Right kidney (tissue), 1 donor: ENCODE results near the gene ACD.

ENCODE experiments used
- DNase-seq: peaks from one replicate; pipeline ENCODE4 v3.0.0-alpha.2; 2016

ACD gene

DNA sequence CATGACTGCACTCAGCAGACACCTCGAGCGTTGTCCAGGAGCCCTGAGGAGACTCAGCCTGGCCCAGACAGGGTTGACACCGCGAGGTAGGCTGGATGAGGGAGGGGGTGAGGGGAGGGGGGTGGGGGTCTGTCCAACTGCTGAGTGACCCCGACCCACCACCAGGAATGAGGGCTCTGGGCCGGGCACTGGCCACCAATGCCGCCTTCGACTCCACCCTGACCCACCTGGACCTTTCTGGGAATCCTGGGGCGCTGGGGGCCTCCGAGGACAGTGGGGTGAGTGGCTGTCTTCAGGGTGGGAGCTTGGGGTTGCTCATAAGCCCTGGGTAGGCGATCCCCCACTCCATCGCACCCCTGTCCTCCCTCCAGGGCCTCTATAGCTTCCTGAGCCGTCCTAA is 12.4 kb downstream of the ACD start:
- no peak for DNase-seq

DNA sequence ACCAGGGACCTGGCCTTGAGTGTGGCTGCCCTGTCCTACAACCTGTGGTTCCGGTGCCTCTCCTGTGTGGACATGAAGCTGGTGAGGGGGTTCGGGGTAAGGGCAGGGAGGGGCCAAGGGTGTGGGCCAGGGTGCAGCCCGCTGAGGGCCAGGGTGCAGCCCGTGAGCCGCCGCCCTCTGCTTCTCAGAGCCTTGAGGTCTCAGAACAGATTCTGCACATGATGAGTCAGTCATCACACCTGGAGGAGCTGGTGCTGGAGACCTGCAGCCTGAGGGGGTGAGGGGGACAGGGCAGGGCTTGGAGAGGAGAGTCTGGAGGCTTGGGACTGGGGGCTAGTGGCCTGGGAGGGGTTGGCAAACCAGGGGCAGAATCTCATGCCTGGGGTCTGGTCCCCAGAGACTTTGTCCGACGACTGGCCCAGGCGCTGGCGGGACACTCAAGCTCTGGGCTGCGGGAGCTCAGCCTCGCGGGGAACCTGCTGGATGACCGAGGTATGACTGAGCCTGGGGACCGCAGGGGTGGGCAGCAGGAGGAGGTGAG is 12.9 kb downstream of the ACD start:
- no peak for DNase-seq

DNA sequence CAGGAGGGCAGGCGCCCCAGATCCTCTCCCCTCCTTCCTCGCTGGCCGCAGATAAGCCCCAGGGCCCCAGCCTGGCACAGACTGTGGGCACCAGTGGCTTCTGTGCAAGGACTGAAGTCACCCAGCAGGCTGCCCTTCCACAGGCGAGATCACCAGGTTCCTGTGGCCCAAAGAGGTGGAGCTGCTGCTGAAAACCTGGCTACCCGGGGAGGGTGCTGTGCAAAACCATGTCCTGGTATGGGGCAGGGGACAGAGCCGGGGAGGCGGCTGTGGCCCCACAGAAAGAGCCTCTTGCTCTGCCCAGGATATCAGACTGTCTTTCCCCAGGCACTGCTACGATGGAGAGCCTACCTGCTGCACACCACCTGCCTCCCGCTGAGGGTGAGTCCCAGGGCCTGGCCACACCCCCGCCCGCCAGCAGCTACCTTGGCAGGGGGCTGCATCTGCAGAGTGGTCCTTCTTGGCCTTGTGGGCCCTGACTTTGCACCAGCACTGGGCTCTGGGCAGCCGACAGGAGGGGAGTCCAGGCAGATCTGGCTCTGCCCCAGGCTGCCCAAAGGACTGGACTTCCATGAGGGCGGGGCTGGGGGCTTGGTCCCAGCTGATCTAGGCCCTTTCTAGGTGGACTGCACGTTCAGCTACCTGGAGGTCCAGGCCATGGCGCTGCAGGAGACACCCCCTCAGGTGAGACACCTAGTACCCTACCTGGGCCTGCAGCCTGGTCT is 14.5 kb downstream of the ACD start:
- no peak for DNase-seq

GRCh38 chr16:67644038-67644437 is 16.0 kb downstream of the ACD start:
- DNase-seq, result no peak

DNA sequence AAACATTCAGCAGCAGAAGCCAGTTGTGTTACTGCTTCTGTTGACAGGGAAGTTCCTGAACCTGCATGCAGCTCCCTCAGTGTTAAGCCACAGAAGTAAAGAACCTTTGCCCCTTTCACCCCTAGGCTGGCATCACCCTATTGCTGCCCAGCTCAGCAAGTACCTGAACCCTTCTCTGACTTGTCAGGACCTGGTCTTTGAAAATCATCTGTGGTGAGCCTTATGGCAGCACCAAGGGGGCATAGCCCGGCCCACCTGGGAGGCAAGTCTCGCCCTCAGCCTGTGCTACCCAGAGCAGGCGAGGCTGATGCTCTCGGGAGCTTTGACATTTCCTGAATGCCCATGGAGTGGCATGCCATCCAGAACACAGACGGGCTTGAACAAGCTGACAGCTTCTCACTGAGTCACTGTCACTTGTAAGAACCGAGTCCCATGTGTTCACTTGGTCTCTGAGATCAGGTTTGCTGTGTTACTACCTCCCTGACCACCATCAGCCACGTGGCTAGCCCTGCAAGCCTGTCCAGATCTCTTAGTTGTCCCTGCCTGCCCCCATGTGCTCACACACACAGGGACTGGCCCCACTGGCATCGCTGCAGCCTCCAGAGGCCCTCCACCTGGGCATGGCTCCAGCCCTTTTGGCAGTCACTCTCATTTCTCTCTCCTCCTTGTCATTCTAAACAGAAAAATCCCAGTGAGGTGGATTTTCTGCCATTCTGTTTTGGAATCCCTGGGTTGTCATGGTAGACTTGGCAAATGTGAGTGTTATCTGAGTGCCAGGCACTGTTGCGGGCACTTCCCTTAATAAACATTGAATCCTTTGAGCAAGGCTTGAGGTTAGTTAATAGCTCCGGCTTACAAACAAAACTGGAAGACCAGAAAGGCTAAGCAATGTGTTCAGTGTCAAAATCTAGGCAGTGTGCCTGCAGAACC is 18.0 kb downstream of the ACD start:
- no peak for DNase-seq

- no peak for DNase-seq
Measured at GRCh38 chr16:67637625-67638024, 22.4 kb downstream of the ACD start.

DNA sequence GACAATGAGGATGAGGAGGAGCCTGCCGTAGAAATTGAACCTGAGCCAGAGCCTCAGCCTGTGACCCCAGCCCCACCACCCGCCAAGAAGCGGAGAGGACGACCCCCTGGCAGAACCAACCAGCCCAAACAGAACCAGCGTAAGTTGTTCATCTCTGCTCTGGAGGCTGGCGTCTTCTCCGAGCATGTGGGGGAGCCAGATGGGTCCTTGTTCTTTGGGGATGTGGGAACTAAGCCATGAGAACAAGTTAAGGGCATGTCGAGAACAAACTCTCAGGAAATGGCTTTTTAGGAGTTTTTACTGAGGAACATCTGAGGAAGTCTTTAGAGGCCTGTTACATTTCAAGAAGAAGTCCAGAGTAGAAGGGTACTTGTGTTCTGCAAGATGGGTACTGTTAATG is 23.3 kb downstream of the ACD start:
- DNase-seq, result no peak

DNA sequence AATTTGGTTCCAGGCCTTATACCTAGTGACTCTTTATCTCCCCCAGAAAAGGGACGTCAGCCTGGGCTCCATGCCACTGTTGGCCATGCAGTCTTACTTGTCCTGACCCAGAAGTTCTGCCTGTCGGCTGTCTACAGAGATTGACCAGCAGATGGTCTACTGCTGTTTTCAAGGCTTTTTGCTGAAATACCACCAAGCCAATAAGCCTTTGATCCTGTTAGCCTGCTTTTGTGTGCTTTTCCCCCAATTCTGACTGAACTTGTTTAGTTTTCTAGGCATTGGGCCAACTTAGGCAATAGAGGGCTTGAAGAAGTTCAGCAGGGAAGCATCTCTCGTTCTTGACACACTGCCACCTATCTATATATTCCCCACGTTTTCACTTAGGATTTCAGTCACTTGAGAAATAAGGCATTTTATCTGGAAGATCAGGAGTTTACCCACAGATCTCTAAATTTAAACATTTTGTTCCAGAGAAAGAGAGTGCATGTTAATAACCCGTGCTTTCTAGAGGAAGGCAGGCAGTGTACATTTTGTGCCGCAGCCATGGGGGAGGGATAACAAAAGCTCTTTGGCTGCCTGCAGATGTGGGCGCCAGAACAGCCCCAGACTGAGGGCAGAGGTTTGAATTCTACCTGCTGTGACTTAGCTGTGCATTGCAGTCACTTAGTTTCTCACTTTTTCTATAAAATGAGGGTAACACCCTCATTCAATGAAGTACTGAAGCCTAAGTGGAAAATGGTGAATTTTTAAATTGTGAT is 27.5 kb downstream of the ACD start:
- DNase-seq, result no peak

DNA sequence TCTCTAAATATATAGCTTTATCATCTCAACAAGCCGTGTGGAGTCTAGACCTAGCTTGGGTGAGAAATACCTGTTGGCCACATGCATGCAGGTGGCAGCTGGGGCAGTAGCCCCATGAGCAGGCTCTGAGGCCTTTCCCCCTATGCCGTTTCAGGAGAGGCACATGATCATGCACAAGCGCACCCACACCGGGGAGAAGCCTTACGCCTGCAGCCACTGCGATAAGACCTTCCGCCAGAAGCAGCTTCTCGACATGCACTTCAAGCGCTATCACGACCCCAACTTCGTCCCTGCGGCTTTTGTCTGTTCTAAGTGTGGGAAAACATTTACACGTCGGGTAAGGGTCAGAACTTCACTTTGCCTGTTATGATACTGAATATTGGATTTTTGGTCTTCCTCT is 31.8 kb downstream of the ACD start:
- DNase-seq, result no peak

DNA sequence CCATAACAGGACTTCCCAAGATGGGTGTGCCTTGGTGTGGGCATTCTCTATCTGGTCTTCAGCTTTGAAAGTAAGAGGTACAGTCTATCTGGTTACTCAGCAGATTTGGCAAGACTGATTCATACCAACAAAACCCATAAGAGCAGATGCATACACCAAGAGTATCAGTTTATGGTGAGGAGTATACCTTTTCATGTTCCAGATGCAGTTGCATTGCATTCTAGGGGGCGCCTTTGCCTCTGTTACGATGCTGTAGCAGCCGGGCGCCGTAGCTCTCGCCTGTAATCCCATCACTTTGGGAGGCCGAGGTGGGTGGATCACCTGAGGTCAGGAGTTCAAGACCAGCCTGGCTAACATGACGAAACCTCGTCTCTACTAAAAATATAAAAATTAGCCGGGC is 46.3 kb downstream of the ACD start:
- no peak for DNase-seq

- DNase-seq, result no peak
Measured at GRCh38 chr16:67608364-67608763, 51.7 kb downstream of the ACD start.
